Measurements from ENCODE around the gene ANKRD53.
"Not testable (repeated sequence)": the region's sequence is repeated elsewhere in the genome, so short reads cannot be mapped to it uniquely, and the experiment has no call there.

ANKRD53 gene

DNA sequence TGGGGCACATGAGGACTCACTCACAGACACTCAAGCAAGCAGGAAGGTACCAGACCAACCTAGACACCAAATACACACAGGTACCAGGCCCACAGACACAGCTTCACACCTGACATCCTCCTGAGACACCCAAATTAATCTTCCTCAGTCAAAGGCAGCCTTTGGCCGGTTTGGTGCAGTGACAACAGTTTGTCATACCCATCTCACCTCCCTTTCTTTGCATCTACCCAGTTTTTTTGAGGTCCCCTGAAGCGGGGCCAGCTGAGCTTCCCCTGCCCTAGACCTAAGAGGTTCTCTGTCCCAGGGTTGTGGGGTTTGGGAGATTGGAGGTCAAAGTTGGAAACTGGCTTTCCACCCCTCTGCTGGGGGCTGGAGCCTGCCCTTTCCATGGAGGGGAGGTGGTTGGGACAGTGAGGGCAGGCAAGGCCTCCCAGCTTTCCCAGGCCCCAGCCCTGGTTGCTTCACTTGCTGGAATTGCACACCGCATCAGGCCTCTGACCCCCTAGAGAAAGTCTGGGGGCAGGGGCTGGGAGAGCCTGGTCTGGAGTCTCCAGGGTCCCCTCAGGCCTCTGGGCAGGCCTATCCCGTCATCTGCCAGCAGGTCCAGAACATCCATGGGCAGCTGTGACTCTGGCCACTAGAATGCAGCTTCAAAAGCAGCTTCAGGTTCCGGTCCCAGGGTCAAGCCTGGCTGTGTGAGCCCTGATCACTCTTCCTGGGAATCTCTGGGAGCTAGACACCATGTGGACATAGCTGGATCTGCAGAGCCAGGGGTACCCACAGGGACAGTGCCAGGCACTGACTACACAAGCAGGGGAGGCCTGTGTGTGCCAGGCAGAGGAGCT is 28.7 kb downstream of the ANKRD53 start:
- H3K4me3 ChIP-seq (ENCODE audit: low read depth, low read length): no peak overlapping the region
- no peak for TF ChIP-seq CTCF (IDR thresholded peaks at IDR 0.05; ENCODE audit: low read depth, low read length)

GRCh38 chr2:71008342-71008741 is 29.9 kb downstream of the ANKRD53 start:
- TF ChIP-seq CTCF (IDR thresholded peaks at IDR 0.05; ENCODE audit: low read depth, low read length): no peak

GRCh38 chr2:71011786-71012185 is 33.4 kb downstream of the ANKRD53 start:
- not testable (repeated sequence) for H3K4me3 ChIP-seq (ENCODE audit: low read depth, low read length)

More at GRCh38 chr2:71008342-71008741, 29.9 kb downstream of the ANKRD53 start:
- H3K4me3 ChIP-seq (ENCODE audit: low read depth, low read length): no peak overlapping the region

GRCh38 chr2:71018625-71019024 is 40.2 kb downstream of the ANKRD53 start:
- TF ChIP-seq CTCF (IDR thresholded peaks at IDR 0.05; ENCODE audit: low read depth, low read length): no peak
- H3K4me3 ChIP-seq (ENCODE audit: low read depth, low read length): no peak overlapping the region

DNA sequence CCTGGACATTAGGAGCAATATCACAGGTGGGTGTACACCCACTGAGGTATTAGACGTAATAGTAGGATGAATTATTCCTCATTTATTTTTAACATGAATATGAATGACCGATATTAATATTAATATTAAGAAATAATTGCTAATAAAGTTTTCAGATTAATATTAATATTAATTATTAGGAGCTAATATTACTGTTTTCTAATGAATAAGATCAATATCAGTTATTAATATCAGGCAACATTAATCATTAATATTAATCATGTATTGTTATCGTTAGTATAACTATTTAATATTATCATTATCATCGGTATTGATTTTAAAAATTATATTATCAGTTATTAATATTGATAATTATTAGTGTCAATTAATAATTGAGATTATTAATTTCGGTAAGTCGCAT is 41.6 kb downstream of the ANKRD53 start:
- H3K4me3 ChIP-seq (ENCODE audit: low read depth, low read length): not testable (repeated sequence)

DNA sequence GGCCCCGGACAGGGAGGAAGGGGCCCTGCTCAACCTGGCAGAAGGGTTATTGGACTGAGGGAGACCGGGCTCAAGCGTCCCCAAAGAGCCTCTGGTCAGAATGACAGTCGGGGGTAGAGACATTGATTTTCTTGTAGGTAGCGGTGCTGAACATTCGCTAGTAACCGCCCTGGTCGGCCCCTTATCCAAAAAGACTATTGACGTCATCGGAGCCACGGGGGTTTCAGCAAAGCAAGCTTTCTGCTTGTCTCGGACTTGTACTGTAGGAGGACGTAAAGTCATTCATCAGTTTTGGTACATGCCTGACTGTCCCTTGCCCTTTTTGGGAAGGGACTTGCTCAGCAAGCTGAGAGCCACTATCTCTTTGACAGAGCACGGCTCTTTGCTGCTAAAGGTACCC is 43.0 kb downstream of the ANKRD53 start:
- not testable (repeated sequence) for H3K4me3 ChIP-seq (ENCODE audit: low read depth, low read length)

- not testable (repeated sequence) for H3K4me3 ChIP-seq (ENCODE audit: low read depth, low read length)
These were observed 45.3 kb downstream of the ANKRD53 start for GRCh38 chr2:71023553-71024243.

Measured in WI38 (cell line).